SK-N-SH (cell line): ENCODE data around the gene VPS13C. TPM values are rescaled to one million over a fixed set of nuclear protein-coding genes. Genes with fewer than 3 reads are reported as not detected.

ENCODE experiments used
- CTCF ChIA-PET: fragments of 300-600, 350-600 bp; formaldehyde crosslinking; extraction: SDS; loops from one replicate; lab custom pipeline; 2021; lab: Yijun Ruan, JAX
- POLR2A ChIA-PET: fragments of 350-600 bp; sonication (Branson Sonifier 250); formaldehyde crosslinking; extraction: SDS; loops from one replicate; lab custom pipeline; 2020; ENCODE audit warnings: antibody characterized with exemption, inconsistent platforms; lab: Yijun Ruan, JAX
- DNase-seq: peaks from one replicate; pipeline ENCODE4 v3.0.0; 2012
- H2AFZ ChIP-seq: fragments of 200-600 bp; sonication (generic); 2 replicates; pipeline ENCODE4 v1.8.1; 2016; ENCODE audit warnings: antibody characterized with exemption, mild to moderate bottlenecking, low read depth
- H3F3A ChIP-seq: fragments of 200-600 bp; sonication (generic); replicated peaks from 2 replicates; pipeline ENCODE3; 2016; ENCODE audit warnings: antibody characterized with exemption, mild to moderate bottlenecking; ENCODE audit not compliant: insufficient read depth
- H3K27ac ChIP-seq, 2 experiments: fragments of 200-500 bp in 1 of 2; fragments of 200-600 bp in 1 of 2; sonication (Bioruptor generic) in 1 of 2; sonication (generic), shearing (Covaris generic) in 1 of 2; 2 replicates each; pipeline versions ENCODE4 v1.5.1 to v1.6.1; 2014 to 2016; ENCODE audit warnings: low read depth in 2 of 2, inconsistent platforms in 1 of 2, low read length in 1 of 2, mild to moderate bottlenecking in 1 of 2, mixed read lengths in 1 of 2
- H3K27me3 ChIP-seq: fragments of 200-600 bp; sonication (generic), shearing (Covaris generic); 2 replicates; pipeline ENCODE4 v1.6.1; 2016; ENCODE audit warnings: mixed run types; ENCODE audit not compliant: insufficient read depth
- H3K36me3 ChIP-seq, 2 experiments: fragments of 200-500 bp in 1 of 2; fragments of 200-600 bp in 1 of 2; sonication (Bioruptor generic) in 1 of 2; sonication (generic) in 1 of 2; replicated peaks in 1 of 2; 2 replicates each; pipeline versions ENCODE3 to v1.5.1; 2014 to 2016; ENCODE audit warnings: low read length in 1 of 2, mild to moderate bottlenecking in 1 of 2; ENCODE audit not compliant: insufficient read depth in 2 of 2, control insufficient read depth in 1 of 2
- H3K4me1 ChIP-seq, 2 experiments: fragments of 200-500 bp in 1 of 2; fragments of 200-600 bp in 1 of 2; sonication (Bioruptor generic) in 1 of 2; sonication (generic), shearing (Covaris generic) in 1 of 2; 2 replicates each; pipeline versions ENCODE4 v1.5.1 to v1.6.1; 2014 to 2016; ENCODE audit warnings: low read depth in 1 of 2, low read length in 1 of 2, mixed run types in 1 of 2; ENCODE audit not compliant: insufficient read depth in 2 of 2, control insufficient read depth in 1 of 2
- H3K4me2 ChIP-seq: fragments of 200-600 bp; sonication (generic), shearing (Covaris generic); 2 replicates; pipeline ENCODE4 v1.6.1; 2017; ENCODE audit warnings: mixed run types
- H3K4me3 ChIP-seq, 2 experiments: fragments of 200-500 bp in 1 of 2; fragments of 200-600 bp in 1 of 2; sonication (Bioruptor generic) in 1 of 2; sonication (generic), shearing (Covaris generic) in 1 of 2; 2 replicates each; pipeline versions ENCODE4 v1.5.1 to v1.8.1; 2014 to 2016; ENCODE audit warnings: low read depth in 2 of 2, inconsistent platforms in 1 of 2, low read length in 1 of 2, mild to moderate bottlenecking in 1 of 2, mixed read lengths in 1 of 2, moderate library complexity in 1 of 2
- H3K79me2 ChIP-seq: fragments of 200-600 bp; sonication (generic); 2 replicates; pipeline ENCODE4 v1.8.1; 2017; ENCODE audit warnings: mild to moderate bottlenecking; ENCODE audit not compliant: insufficient read depth
- H3K9ac ChIP-seq: fragments of 200-600 bp; sonication (generic); 2 replicates; pipeline ENCODE4 v1.6.1; 2017; ENCODE audit warnings: mixed run types
- H3K9me2 ChIP-seq: fragments of 200-600 bp; sonication (generic); 2 replicates; pipeline ENCODE4 v1.6.1; 2017; ENCODE audit warnings: mixed run types
- H3K9me3 ChIP-seq: fragments of 200-600 bp; sonication (generic); 2 replicates; pipeline ENCODE4 v1.6.1; 2017; ENCODE audit warnings: mixed run types, mild to moderate bottlenecking, moderate library complexity
- H4K20me1 ChIP-seq: fragments of 200-600 bp; sonication (generic); 2 replicates; pipeline ENCODE4 v1.6.1; 2017; ENCODE audit warnings: mild to moderate bottlenecking, mixed run types; ENCODE audit not compliant: insufficient read depth
- CHD2 ChIP-seq: fragments of 150-350 bp; IDR thresholded peaks from 2 replicates; pipeline ENCODE4 v1.6.1; 2018; ENCODE audit warnings: low read length; ENCODE audit not compliant: partially characterized antibody
- ELF1 ChIP-seq: IDR thresholded peaks from 2 replicates; pipeline ENCODE4 v1.4.0; 2012
- EP300 ChIP-seq, 2 experiments: IDR thresholded peaks; 2 replicates each; pipeline versions ENCODE4 v1.4.0 to v1.6.1; 2012; ENCODE audit warnings: borderline replicate concordance in 1 of 2, low read depth in 1 of 2, low read length in 1 of 2
- FOSL2 ChIP-seq: IDR thresholded peaks from 2 replicates; pipeline ENCODE4 v1.4.0; 2012; ENCODE audit warnings: low read depth, mild to moderate bottlenecking, moderate library complexity, borderline replicate concordance
- FOXJ3 ChIP-seq: sonication (generic); formaldehyde crosslinking; IDR thresholded peaks from 2 replicates; pipeline ENCODE4 v1.5.1; 2020; ENCODE audit warnings: mild to moderate bottlenecking, missing genetic modification reagents
- FOXM1 ChIP-seq: IDR thresholded peaks from 2 replicates; pipeline ENCODE4 v1.4.0; 2012; ENCODE audit warnings: low read depth, mild to moderate bottlenecking
- GABPA ChIP-seq: IDR thresholded peaks from 2 replicates; pipeline ENCODE4 v1.4.0; 2012; ENCODE audit warnings: low read depth, mild to moderate bottlenecking
- JUND ChIP-seq: IDR thresholded peaks from 2 replicates; pipeline ENCODE4 v1.4.0; 2012
- MEF2A ChIP-seq: IDR thresholded peaks from 2 replicates; pipeline ENCODE4 v1.4.0; 2012; ENCODE audit warnings: low read depth, borderline replicate concordance
- RXRA ChIP-seq: IDR thresholded peaks from 2 replicates; pipeline ENCODE4 v1.4.0; 2012; ENCODE audit warnings: low read depth, mild to moderate bottlenecking, borderline replicate concordance
- SIN3A ChIP-seq: IDR thresholded peaks from 2 replicates; pipeline ENCODE4 v1.6.1; 2012; ENCODE audit warnings: low read depth, mild to moderate bottlenecking, low read length, moderate library complexity, borderline replicate concordance
- TAF1 ChIP-seq: IDR thresholded peaks from 2 replicates; pipeline ENCODE4 v1.6.1; 2012; ENCODE audit warnings: low read depth, mild to moderate bottlenecking, low read length, moderate library complexity, borderline replicate concordance
- TEAD4 ChIP-seq: IDR thresholded peaks from 2 replicates; pipeline ENCODE4 v1.4.0; 2012; ENCODE audit warnings: mild to moderate bottlenecking, borderline replicate concordance; ENCODE audit not compliant: insufficient read depth
- USF1 ChIP-seq: IDR thresholded peaks from 2 replicates; pipeline ENCODE4 v1.4.0; 2012; ENCODE audit warnings: low read depth, borderline replicate concordance
- ZBTB33 ChIP-seq: IDR thresholded peaks from 2 replicates; pipeline ENCODE4 v1.4.0; 2012; ENCODE audit warnings: low read depth, borderline replicate concordance
- WGBS: methylation state at CpG from one replicate; pipeline ENCODE4 v1.1.6; 2017; ENCODE audit warnings: low lambda C conversion rate; 5-methylcytosine and 5-hydroxymethylcytosine counted together
- polyA plus RNA-seq, 3 experiments: library from polyadenylated mRNA; depleted of rRNA; stranded (reverse); fragments of >200 nt; gene quantifications; 2 replicates each; pipeline ENCODE4 v1.2.3, GENCODE V29; 2012
- TF ChIP-seq, protein P1 (sequence below): IDR thresholded peaks from 2 replicates; pipeline ENCODE4 v1.6.1; 2012; ENCODE audit warnings: mild to moderate bottlenecking, low read depth, low read length, moderate library complexity
- TF ChIP-seq, protein P2 (sequence below): fragments of 150-350 bp; IDR thresholded peaks from 2 replicates; pipeline ENCODE4 v1.6.1; 2017; ENCODE audit warnings: antibody characterized with exemption, low read length, low read depth, borderline replicate concordance
- TF ChIP-seq, protein P3 (sequence below): IDR thresholded peaks from 2 replicates; pipeline ENCODE4; 2012
- TF ChIP-seq, protein P4 (sequence below): fragments of 200-600 bp; sonication (generic); IDR thresholded peaks from 2 replicates; pipeline ENCODE4 v1.6.1; 2017; ENCODE audit warnings: antibody characterized with exemption, mild to moderate bottlenecking, moderate library complexity

VPS13C gene
- polyA plus RNA-seq, 1 of the 3 experiments (the other 2 are of a cell fraction), result 5.7 TPM

GRCh38 chr15:61820951-61821350 lies 239.3 kb downstream of the VPS13C start:
- no peak overlapping the region for H3K9ac ChIP-seq
- no peaks in the 10 kb centered on the region for H3K9me3 ChIP-seq
- H3K27ac ChIP-seq, result no peak overlapping the region
- H3K9me2 ChIP-seq, result no peaks in the 10 kb centered on the region
- no peaks in the 10 kb centered on the region for H3K36me3 ChIP-seq
- WGBS, result 31% methylated on average over 4 of the region's 4 CpGs
- ChIA-PET POLR2A (no interaction called here), CTCF (interaction anchor here (2.4 kb wide), 1 partner anchor 14 kb away, joined by 8 read pairs; no protein-coding TSS in a partner anchor)
- H3F3A ChIP-seq, result no peaks in the 10 kb centered on the region
- no peaks in the 10 kb centered on the region for H4K20me1 ChIP-seq
- no peak overlapping the region for H3K4me2 ChIP-seq
- H3K27me3 ChIP-seq, result no peaks in the 10 kb centered on the region
- H2AFZ ChIP-seq, result no peak overlapping the region
- H3K79me2 ChIP-seq, result no peaks in the 10 kb centered on the region
- TF ChIP-seq, protein P1, sequence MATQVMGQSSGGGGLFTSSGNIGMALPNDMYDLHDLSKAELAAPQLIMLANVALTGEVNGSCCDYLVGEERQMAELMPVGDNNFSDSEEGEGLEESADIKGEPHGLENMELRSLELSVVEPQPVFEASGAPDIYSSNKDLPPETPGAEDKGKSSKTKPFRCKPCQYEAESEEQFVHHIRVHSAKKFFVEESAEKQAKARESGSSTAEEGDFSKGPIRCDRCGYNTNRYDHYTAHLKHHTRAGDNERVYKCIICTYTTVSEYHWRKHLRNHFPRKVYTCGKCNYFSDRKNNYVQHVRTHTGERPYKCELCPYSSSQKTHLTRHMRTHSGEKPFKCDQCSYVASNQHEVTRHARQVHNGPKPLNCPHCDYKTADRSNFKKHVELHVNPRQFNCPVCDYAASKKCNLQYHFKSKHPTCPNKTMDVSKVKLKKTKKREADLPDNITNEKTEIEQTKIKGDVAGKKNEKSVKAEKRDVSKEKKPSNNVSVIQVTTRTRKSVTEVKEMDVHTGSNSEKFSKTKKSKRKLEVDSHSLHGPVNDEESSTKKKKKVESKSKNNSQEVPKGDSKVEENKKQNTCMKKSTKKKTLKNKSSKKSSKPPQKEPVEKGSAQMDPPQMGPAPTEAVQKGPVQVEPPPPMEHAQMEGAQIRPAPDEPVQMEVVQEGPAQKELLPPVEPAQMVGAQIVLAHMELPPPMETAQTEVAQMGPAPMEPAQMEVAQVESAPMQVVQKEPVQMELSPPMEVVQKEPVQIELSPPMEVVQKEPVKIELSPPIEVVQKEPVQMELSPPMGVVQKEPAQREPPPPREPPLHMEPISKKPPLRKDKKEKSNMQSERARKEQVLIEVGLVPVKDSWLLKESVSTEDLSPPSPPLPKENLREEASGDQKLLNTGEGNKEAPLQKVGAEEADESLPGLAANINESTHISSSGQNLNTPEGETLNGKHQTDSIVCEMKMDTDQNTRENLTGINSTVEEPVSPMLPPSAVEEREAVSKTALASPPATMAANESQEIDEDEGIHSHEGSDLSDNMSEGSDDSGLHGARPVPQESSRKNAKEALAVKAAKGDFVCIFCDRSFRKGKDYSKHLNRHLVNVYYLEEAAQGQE, result no peak
- TF ChIP-seq, protein P2, sequence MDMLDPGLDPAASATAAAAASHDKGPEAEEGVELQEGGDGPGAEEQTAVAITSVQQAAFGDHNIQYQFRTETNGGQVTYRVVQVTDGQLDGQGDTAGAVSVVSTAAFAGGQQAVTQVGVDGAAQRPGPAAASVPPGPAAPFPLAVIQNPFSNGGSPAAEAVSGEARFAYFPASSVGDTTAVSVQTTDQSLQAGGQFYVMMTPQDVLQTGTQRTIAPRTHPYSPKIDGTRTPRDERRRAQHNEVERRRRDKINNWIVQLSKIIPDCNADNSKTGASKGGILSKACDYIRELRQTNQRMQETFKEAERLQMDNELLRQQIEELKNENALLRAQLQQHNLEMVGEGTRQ, result no peak
- TF ChIP-seq TEAD4, result no peak
- TF ChIP-seq RXRA, result no peak
- TF ChIP-seq FOXM1, result no peak
- TF ChIP-seq EP300 (IDR thresholded peaks at IDR 0.05; ENCODE audit: borderline replicate concordance in 1 of 2, low read depth in 1 of 2, low read length in 1 of 2), result no peak
- no peak for TF ChIP-seq FOSL2
- TF ChIP-seq FOXJ3 (CRISPR knock-in tag), result no peak
- TF ChIP-seq, protein P3, sequence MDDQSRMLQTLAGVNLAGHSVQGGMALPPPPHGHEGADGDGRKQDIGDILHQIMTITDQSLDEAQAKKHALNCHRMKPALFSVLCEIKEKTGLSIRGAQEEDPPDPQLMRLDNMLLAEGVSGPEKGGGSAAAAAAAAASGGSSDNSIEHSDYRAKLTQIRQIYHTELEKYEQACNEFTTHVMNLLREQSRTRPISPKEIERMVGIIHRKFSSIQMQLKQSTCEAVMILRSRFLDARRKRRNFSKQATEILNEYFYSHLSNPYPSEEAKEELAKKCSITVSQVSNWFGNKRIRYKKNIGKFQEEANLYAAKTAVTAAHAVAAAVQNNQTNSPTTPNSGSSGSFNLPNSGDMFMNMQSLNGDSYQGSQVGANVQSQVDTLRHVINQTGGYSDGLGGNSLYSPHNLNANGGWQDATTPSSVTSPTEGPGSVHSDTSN, result no peak
- TF ChIP-seq SIN3A, result no peak
- TF ChIP-seq USF1, result no peak
- no peak for TF ChIP-seq JUND
- no peak for TF ChIP-seq TAF1
- no peak for TF ChIP-seq MEF2A
- no peak for TF ChIP-seq ZBTB33
- TF ChIP-seq, protein P4, sequence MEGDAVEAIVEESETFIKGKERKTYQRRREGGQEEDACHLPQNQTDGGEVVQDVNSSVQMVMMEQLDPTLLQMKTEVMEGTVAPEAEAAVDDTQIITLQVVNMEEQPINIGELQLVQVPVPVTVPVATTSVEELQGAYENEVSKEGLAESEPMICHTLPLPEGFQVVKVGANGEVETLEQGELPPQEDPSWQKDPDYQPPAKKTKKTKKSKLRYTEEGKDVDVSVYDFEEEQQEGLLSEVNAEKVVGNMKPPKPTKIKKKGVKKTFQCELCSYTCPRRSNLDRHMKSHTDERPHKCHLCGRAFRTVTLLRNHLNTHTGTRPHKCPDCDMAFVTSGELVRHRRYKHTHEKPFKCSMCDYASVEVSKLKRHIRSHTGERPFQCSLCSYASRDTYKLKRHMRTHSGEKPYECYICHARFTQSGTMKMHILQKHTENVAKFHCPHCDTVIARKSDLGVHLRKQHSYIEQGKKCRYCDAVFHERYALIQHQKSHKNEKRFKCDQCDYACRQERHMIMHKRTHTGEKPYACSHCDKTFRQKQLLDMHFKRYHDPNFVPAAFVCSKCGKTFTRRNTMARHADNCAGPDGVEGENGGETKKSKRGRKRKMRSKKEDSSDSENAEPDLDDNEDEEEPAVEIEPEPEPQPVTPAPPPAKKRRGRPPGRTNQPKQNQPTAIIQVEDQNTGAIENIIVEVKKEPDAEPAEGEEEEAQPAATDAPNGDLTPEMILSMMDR, result no peak
- no peak for TF ChIP-seq ELF1
- TF ChIP-seq GABPA, result no peak
- TF ChIP-seq CHD2, result no peak
- TF ChIP-seq, all 33 proteins: peak for 0
- Histone ChIP-seq H3K4me1 (no peaks in the 10 kb centered on the region), H3K4me3 (no peak overlapping the region)
- DNase-seq, result no peak
